MM.1S (cell line): ENCODE data around the gene JTB.

Experiments
- DNase-seq: peaks from one replicate; pipeline ENCODE4 v3.0.0-alpha.2; 2015
- H2AFZ ChIP-seq: fragments of 300-600 bp; sonication (generic); 2 replicates; pipeline ENCODE4 v1.6.0; 2016; ENCODE audit warnings: antibody characterized with exemption, low read length
- H3F3A ChIP-seq: fragments of 300-600 bp; sonication (generic); 2 replicates; pipeline ENCODE4 v1.6.1; 2016; ENCODE audit warnings: mild to moderate bottlenecking, antibody characterized with exemption, low read length, moderate library complexity, mixed read lengths; ENCODE audit not compliant: insufficient read depth
- H3K27ac ChIP-seq: fragments of 300-600 bp; sonication (generic); 2 replicates; pipeline ENCODE4 v1.5.1; 2016; ENCODE audit warnings: mild to moderate bottlenecking, low read length
- H3K27me3 ChIP-seq: fragments of 300-600 bp; sonication (generic); replicated peaks from 2 replicates; pipeline ENCODE4 v1.6.0; 2016; ENCODE audit warnings: low read length; ENCODE audit not compliant: insufficient read depth
- H3K36me3 ChIP-seq: fragments of 300-600 bp; sonication (generic); replicated peaks from 2 replicates; pipeline ENCODE4 v1.6.1; 2016; ENCODE audit warnings: mild to moderate bottlenecking, low read length, mixed read lengths; ENCODE audit not compliant: insufficient read depth
- H3K4me1 ChIP-seq: fragments of 300-600 bp; sonication (generic); 2 replicates; pipeline ENCODE4 v1.6.1; 2016; ENCODE audit warnings: low read length, mixed read lengths
- H3K4me2 ChIP-seq: fragments of 300-600 bp; sonication (generic); 2 replicates; pipeline ENCODE4 v1.6.0; 2016; ENCODE audit warnings: low read depth, low read length
- H3K4me3 ChIP-seq: fragments of 300-600 bp; sonication (generic); 2 replicates; pipeline ENCODE4 v1.5.1; 2016; ENCODE audit warnings: low read length, mixed read lengths
- H3K79me2 ChIP-seq: fragments of 300-600 bp; sonication (generic); 2 replicates; pipeline ENCODE4 v1.6.1; 2016; ENCODE audit warnings: mixed run types, low read length, mixed read lengths
- H3K9ac ChIP-seq: fragments of 300-600 bp; sonication (generic); 2 replicates; pipeline ENCODE4 v1.6.1; 2016; ENCODE audit warnings: low read length, mixed read lengths
- H3K9me2 ChIP-seq: fragments of 300-600 bp; sonication (generic); replicated peaks from 2 replicates; pipeline ENCODE4 v1.6.1; 2016; ENCODE audit warnings: mild to moderate bottlenecking, low read length, mixed read lengths; ENCODE audit not compliant: insufficient read depth
- H3K9me3 ChIP-seq: fragments of 300-600 bp; sonication (generic); replicated peaks from 2 replicates; pipeline ENCODE4 v1.6.1; 2016; ENCODE audit warnings: mild to moderate bottlenecking, low read length, mixed read lengths; ENCODE audit not compliant: insufficient read depth
- H4K20me1 ChIP-seq: fragments of 300-600 bp; sonication (generic); 2 replicates; pipeline ENCODE4 v1.6.1; 2016; ENCODE audit warnings: mild to moderate bottlenecking, low read length, moderate library complexity, mixed read lengths; ENCODE audit not compliant: insufficient read depth
- EZH2 ChIP-seq: fragments of 300-600 bp; sonication (generic); optimal IDR thresholded peaks from 2 replicates; pipeline ENCODE3; 2017; ENCODE audit warnings: low read depth, mild to moderate bottlenecking, antibody characterized with exemption, low read length, mixed read lengths
- EZH2phosphoT487 ChIP-seq: fragments of 300-600 bp; sonication (generic); IDR thresholded peaks from 2 replicates; pipeline ENCODE4 v1.6.1; 2018; ENCODE audit warnings: antibody characterized with exemption, low read length
- TF ChIP-seq, protein P1 (sequence below): fragments of 300-600 bp; sonication (generic); IDR thresholded peaks from 2 replicates; pipeline ENCODE4 v1.5.1; 2016; ENCODE audit warnings: antibody characterized with exemption, low read length, mixed read lengths

JTB gene

DNA sequence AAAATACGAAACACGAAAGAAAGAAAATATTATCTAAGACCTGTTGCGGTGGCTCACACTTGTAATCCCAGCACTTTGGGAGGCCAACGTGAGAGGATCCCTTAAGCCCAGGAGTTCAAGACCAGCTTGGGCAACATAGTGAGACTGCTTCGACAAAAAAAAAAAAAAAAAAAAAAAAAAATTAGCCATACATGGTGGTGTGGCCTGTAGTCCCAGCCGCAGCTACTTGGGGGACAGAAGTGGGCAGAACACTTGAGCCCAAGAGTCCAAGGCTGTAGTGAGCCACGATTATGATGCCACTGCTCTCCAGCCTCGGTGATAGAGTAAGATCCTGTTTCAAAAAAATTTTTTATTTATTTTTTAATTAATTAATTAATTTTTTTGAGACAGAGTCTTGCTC lies 10.1 kb upstream of the JTB start:
- peak overlapping the region; percentile 35; the same call in 1 of the 2 replicates for H3K9ac ChIP-seq

DNA sequence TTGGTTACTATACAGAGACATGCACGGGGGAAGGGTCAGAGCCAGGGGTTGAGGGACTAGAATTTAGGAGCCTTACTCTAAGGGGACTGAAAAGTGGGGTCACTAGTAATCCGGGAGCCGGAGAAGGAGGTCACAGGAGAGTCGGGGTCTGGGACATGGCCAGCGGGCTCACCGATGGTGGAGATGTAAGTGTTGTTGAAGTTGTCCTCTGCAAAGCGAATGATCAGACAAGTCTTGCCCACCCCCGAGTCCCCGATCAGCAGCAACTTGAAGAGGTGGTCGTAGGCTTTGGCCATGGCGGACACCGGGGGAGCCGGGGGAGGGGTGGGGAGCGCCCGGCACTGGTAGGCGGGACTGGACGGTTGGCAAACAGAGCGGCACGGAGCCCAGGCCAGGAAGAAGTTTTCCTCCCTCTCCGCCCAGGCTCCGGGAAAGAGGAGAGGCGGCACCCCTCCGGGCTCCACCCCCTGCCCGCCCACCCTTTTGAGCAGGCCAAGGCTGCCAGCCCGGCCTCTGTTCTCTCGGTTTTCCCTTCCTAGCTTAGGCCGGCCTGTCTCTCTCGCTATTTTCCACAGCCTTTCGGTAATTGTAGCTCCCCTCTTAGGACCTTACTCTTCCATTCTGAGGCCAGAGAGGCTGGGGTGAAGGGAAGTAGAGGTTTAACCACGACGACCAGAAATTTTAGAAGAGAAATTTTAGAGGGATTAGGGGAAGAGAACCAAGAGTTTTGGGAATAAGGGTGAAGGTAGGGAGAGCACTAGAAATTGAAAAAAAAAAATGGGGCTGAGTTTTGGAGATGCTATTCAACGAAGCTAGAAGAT lies 8.7 kb upstream of the JTB start, which contains the start of gene RAB13:
TSS of gene RAB13 (minus strand) at position 399 of the 821 bp plus-strand sequence. CDS start at position 296, 103 bp downstream.
- Histone ChIP-seq H3K4me3 (peak within 1 kb of the TSS; percentile 48), H3K9me2 (no peaks in the 10 kb centered on the region), H3K27ac (peak within 1 kb of the TSS; percentile 77), H3K79me2 (peaks cover 6% of the 10 kb centered on the region), H3K4me1 (0 out of 2 replicates have a peak, but pooled peaks cover 2% of the 10 kb centered on the region), H3F3A (peaks cover 12% of the 10 kb centered on the region), H3K36me3 (no peaks in the 10 kb centered on the region; the same call in 1 of the 2 replicates), H2AFZ (peak within 1 kb of the TSS; percentile 90), H4K20me1 (no peaks in the 10 kb centered on the region), H3K4me2 (peak within 1 kb of the TSS; percentile 85), H3K9ac (peak within 1 kb of the TSS; percentile 35; the same call in 1 of the 2 replicates), H3K9me3 (no peaks in the 10 kb centered on the region), H3K27me3 (peaks cover 5% of the 10 kb centered on the region; the same call in 1 of the 2 replicates)
- TF ChIP-seq EZH2 (no peak), EZH2phosphoT487 (no peak)
- TF ChIP-seq, protein P1, sequence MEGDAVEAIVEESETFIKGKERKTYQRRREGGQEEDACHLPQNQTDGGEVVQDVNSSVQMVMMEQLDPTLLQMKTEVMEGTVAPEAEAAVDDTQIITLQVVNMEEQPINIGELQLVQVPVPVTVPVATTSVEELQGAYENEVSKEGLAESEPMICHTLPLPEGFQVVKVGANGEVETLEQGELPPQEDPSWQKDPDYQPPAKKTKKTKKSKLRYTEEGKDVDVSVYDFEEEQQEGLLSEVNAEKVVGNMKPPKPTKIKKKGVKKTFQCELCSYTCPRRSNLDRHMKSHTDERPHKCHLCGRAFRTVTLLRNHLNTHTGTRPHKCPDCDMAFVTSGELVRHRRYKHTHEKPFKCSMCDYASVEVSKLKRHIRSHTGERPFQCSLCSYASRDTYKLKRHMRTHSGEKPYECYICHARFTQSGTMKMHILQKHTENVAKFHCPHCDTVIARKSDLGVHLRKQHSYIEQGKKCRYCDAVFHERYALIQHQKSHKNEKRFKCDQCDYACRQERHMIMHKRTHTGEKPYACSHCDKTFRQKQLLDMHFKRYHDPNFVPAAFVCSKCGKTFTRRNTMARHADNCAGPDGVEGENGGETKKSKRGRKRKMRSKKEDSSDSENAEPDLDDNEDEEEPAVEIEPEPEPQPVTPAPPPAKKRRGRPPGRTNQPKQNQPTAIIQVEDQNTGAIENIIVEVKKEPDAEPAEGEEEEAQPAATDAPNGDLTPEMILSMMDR: no peak
- no peak for DNase-seq

More for the DNA sequence above, 10.1 kb upstream of the JTB start:
- Histone ChIP-seq H3K9me2 (no peaks in the 10 kb centered on the region), H3K4me2 (peak overlapping the region; percentile 85; the same call in 1 of the 2 replicates), H3K79me2 (peaks cover 20% of the 10 kb centered on the region), H4K20me1 (no peaks in the 10 kb centered on the region), H3K9me3 (no peaks in the 10 kb centered on the region), H2AFZ (peak overlapping the region; percentile 90), H3F3A (peaks cover 26% of the 10 kb centered on the region), H3K4me3 (peak overlapping the region; percentile 48), H3K27ac (peak overlapping the region; percentile 77; the same call in 1 of the 2 replicates), H3K36me3 (peaks cover 13% of the 10 kb centered on the region), H3K4me1 (peaks cover 13% of the 10 kb centered on the region), H3K27me3 (peaks cover 5% of the 10 kb centered on the region; the same call in 1 of the 2 replicates)
- DNase-seq: no peak
- no peak for TF ChIP-seq EZH2
- TF ChIP-seq, protein P1: no peak
- no peak for TF ChIP-seq EZH2phosphoT487

DNA sequence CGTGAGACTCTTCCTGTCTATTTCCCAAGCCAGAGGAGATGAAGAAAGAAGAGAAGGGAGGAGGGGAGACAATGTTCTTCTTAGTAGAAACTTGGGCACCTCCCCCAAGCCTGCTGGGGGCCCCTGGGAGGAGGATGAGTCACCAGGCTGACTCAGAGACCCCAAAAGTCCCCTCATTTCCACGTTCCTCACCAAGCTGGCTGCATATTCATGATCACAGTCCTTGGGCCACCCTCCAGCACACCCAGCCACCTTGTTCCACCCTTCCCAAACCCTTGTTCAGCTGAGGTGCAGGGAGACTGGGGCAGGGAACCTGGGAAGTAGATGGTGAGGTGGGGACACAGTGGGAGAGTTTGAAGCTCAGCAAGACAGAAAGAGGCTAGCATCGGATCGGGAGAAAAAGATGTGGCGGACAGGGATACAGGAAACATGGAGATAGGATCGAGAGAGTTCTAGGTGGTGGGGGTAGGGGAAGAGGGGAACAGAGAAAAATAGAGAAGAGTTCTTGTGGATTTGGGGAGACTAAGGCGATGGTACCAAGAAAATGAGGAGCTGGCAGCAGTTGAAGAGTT lies 8.0 kb upstream of the JTB start:
- Histone ChIP-seq H3K9me3 (no peaks in the 10 kb centered on the region), H3K27ac (no peak overlapping the region), H2AFZ (no peak overlapping the region), H3K79me2 (no peaks in the 10 kb centered on the region), H3K4me2 (no peak overlapping the region), H3F3A (peaks cover 9% of the 10 kb centered on the region), H3K9ac (no peak overlapping the region), H3K36me3 (no peaks in the 10 kb centered on the region), H4K20me1 (no peaks in the 10 kb centered on the region), H3K4me1 (0 out of 2 replicates have a peak, but pooled peaks cover 2% of the 10 kb centered on the region), H3K4me3 (no peak overlapping the region), H3K9me2 (no peaks in the 10 kb centered on the region), H3K27me3 (peaks cover 5% of the 10 kb centered on the region; the same call in 1 of the 2 replicates)
- DNase-seq: no peak
- TF ChIP-seq EZH2: no peak
- no peak for TF ChIP-seq EZH2phosphoT487
- TF ChIP-seq, protein P1: no peak
